Measurements from ENCODE around the gene PHKG1.
"Not testable (repeated sequence)": the region's sequence is repeated elsewhere in the genome, so short reads cannot be mapped to it uniquely, and the experiment has no call there.

PHKG1 gene

GRCh38 chr7:56033671-56034432 lies 58.9 kb downstream of the PHKG1 start:
- DNase-seq = peak; percentile 85

- DNase-seq = not testable (repeated sequence)
Observed at GRCh38 chr7:56032578-56032977, 60.2 kb downstream of the PHKG1 start.

DNA sequence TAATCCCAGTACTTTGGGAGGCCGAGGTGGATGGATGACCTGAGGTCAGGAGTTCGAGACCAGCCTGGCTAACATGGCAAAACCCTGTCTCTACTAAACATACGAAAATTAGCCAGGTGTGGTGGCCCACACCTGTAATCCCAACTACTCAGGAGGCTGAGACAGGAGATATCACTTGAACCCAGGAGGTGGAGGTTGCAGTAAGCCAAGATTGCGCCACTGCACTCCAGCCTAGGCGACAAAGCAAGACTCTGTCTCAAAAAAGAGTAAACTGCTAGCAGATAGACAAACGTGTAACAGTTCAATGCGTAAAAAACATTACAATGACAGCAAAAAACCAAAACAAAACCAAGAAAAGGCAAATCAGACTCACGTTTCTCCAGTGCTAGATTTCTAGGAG lies 61.2 kb downstream of the PHKG1 start:
- not testable (repeated sequence) for DNase-seq

GRCh38 chr7:56030340-56030739 lies 62.4 kb downstream of the PHKG1 start:
- no peak for DNase-seq
